G401 (cell line): ENCODE results near the gene AP1S1. TPM values are rescaled to one million over a fixed set of nuclear protein-coding genes. Genes with fewer than 3 reads are reported as not detected.
A peak's percentile ranks its signal among the peaks of the same experiment; 100 is the strongest.
"Not testable (repeated sequence)": the region's sequence is repeated elsewhere in the genome, so short reads cannot be mapped to it uniquely, and the experiment has no call there.

ENCODE experiments used
- DNase-seq: peaks from one replicate; pipeline ENCODE4 v3.0.0-alpha.2; 2015; ENCODE audit warnings: low spot score
- in situ Hi-C: cut with HindIII; loops from 2 replicates; pipeline ENCODE4 v1.10.0; 2016; ENCODE audit warnings: low sequenced_read_pairs, mixed read lengths
- total RNA-seq: library from RNA; depleted of rRNA; stranded (reverse); fragments of >200 nt; shearing (Covaris generic); gene quantifications from 2 replicates; pipeline ENCODE4 v1.2.3, GENCODE V29; 2014

Gene AP1S1
- total RNA-seq, 1 experiment from 2014 or later, result 215 TPM

GRCh38 chr7:101122933-101123702 is 31.2 kb upstream of the AP1S1 start:
- in situ Hi-C loops, result no loop called here
- no peak for DNase-seq

GRCh38 chr7:101123703-101124068 is 30.6 kb upstream of the AP1S1 start:
- in situ Hi-C loops, result no loop called here
- DNase-seq, result no peak

- no peak for DNase-seq
- in situ Hi-C loops, result no loop called here
Measured at GRCh38 chr7:101124376-101125056, 29.8 kb upstream of the AP1S1 start.

- no peak for DNase-seq
- in situ Hi-C loops, result no loop called here
Measured at GRCh38 chr7:101125989-101126650, 28.2 kb upstream of the AP1S1 start.

- in situ Hi-C loops, result no loop called here
- DNase-seq, result peak; percentile 65
Measured at GRCh38 chr7:101126651-101127459, 27.4 kb upstream of the AP1S1 start, which contains the start of gene SERPINE1. Gene SERPINE1 (plus strand): TSS chr7:101127104. CDS start chr7:101128394, 1,290 bp downstream.

- DNase-seq, result no peak
- in situ Hi-C loops, result no loop called here
Measured at GRCh38 chr7:101127460-101128039, 26.7 kb upstream of the AP1S1 start.

GRCh38 chr7:101128040-101128834 is 26.0 kb upstream of the AP1S1 start:
- in situ Hi-C loops, result no loop called here
- no peak for DNase-seq

GRCh38 chr7:101129603-101130117 is 24.6 kb upstream of the AP1S1 start:
- in situ Hi-C loops, result no loop called here
- DNase-seq, result no peak

GRCh38 chr7:101132626-101133600 is 21.4 kb upstream of the AP1S1 start:
- in situ Hi-C loops, DNase-seq: not testable (repeated sequence)

GRCh38 chr7:101133621-101134398 is 20.5 kb upstream of the AP1S1 start:
- in situ Hi-C loops, result no loop called here
- DNase-seq, result no peak

- in situ Hi-C loops, result no loop called here
- DNase-seq, result no peak
Measured at GRCh38 chr7:101134399-101134980, 19.8 kb upstream of the AP1S1 start.

GRCh38 chr7:101137651-101138212 is 16.5 kb upstream of the AP1S1 start:
- DNase-seq, result no peak
- in situ Hi-C loops, result no loop called here

- DNase-seq, result peak; percentile 68
- in situ Hi-C loops, result no loop called here
Measured at GRCh38 chr7:101138213-101138870, 15.9 kb upstream of the AP1S1 start.

- no peak for DNase-seq
- in situ Hi-C loops, result no loop called here
Measured at GRCh38 chr7:101140339-101140699, 14.0 kb upstream of the AP1S1 start.

- in situ Hi-C loops, result no loop called here
Measured at GRCh38 chr7:101140746-101141382, 13.4 kb upstream of the AP1S1 start.

More at GRCh38 chr7:101140746-101141382, 13.4 kb upstream of the AP1S1 start:
- DNase-seq, result no peak
